ENCODE results near the gene ASF1B. TPM values are rescaled to one million over a fixed set of nuclear protein-coding genes. Genes with fewer than 3 reads are reported as not detected.

The ASF1B gene
- total and polyA plus RNA-seq, 2 donors from 2014 or later, result 0.49 to 1.8 TPM

- H3K36me3 ChIP-seq (ENCODE audit: control insufficient read depth in 2 of 3, insufficient read depth in 3 of 3, low read length in 3 of 3), result peaks cover 0 to 38% (median 14%) of the 10 kb centered on the region in 3 donors
- H3K4me1 ChIP-seq (ENCODE audit: control insufficient read depth in 2 of 3, insufficient read depth in 2 of 3, low read depth in 1 of 3, low read length in 3 of 3), result no peaks in the 10 kb centered on the region
- DNase-seq, result no peak
- H3K4me3 ChIP-seq (ENCODE audit: low read length in 3 of 3), result no peak overlapping the region
- no peaks in the 10 kb centered on the region for H3K9me3 ChIP-seq (ENCODE audit: control insufficient read depth in 2 of 3, insufficient read depth in 1 of 3, low read length in 3 of 3)
- H3K27me3 ChIP-seq (ENCODE audit: control insufficient read depth, insufficient read depth, low read length), result no peaks in the 10 kb centered on the region
- TF ChIP-seq CTCF (IDR thresholded peaks at IDR 0.05; ENCODE audit: borderline replicate concordance, extremely low read depth, insufficient read depth), result no peak
- no peak overlapping the region for H3K9ac ChIP-seq (ENCODE audit: low read length in 3 of 3)
- H3K27ac ChIP-seq (ENCODE audit: low read depth in 2 of 2, low read length in 2 of 2), result no peak overlapping the region
- intact Hi-C loops (cut with DNase I), result no loop called here
- FAIRE-seq, result no peak
Observed at GRCh38 chr19:14102102-14102696, 34.2 kb downstream of the ASF1B start.

GRCh38 chr19:14101003-14101545 lies 35.3 kb downstream of the ASF1B start:
- Histone ChIP-seq H3K4me1 (ENCODE audit: control insufficient read depth in 2 of 3, insufficient read depth in 2 of 3, low read depth in 1 of 3, low read length in 3 of 3) (no peaks in the 10 kb centered on the region), H3K4me3 (ENCODE audit: low read length in 3 of 3) (no peak overlapping the region), H3K27me3 (ENCODE audit: control insufficient read depth, insufficient read depth, low read length) (no peaks in the 10 kb centered on the region), H3K27ac (ENCODE audit: low read depth in 2 of 2, low read length in 2 of 2) (no peak overlapping the region), H3K36me3 (ENCODE audit: control insufficient read depth in 2 of 3, insufficient read depth in 3 of 3, low read length in 3 of 3) (peaks cover 0 to 45% (median 14%) of the 10 kb centered on the region in 3 donors), H3K9ac (ENCODE audit: low read length in 3 of 3) (no peak overlapping the region), H3K9me3 (ENCODE audit: control insufficient read depth in 2 of 3, insufficient read depth in 1 of 3, low read length in 3 of 3) (no peaks in the 10 kb centered on the region)
- FAIRE-seq (no peak), DNase-seq (no peak)
- no peak for TF ChIP-seq CTCF (IDR thresholded peaks at IDR 0.05; ENCODE audit: borderline replicate concordance, extremely low read depth, insufficient read depth)
- intact Hi-C loops (cut with DNase I), result no loop called here

GRCh38 chr19:14097532-14098151 lies 38.7 kb downstream of the ASF1B start:
- FAIRE-seq, result no peak
- Histone ChIP-seq H3K9ac (ENCODE audit: low read length in 3 of 3) (no peak overlapping the region), H3K4me3 (ENCODE audit: low read length in 3 of 3) (no peak overlapping the region), H3K4me1 (ENCODE audit: control insufficient read depth in 2 of 3, insufficient read depth in 2 of 3, low read depth in 1 of 3, low read length in 3 of 3) (no peaks in the 10 kb centered on the region), H3K27ac (ENCODE audit: low read depth in 2 of 2, low read length in 2 of 2) (no peak overlapping the region), H3K9me3 (ENCODE audit: control insufficient read depth in 2 of 3, insufficient read depth in 1 of 3, low read length in 3 of 3) (peaks cover 0 to 8% (median 4%) of the 10 kb centered on the region in 3 donors), H3K27me3 (ENCODE audit: control insufficient read depth, insufficient read depth, low read length) (no peaks in the 10 kb centered on the region), H3K36me3 (ENCODE audit: control insufficient read depth in 2 of 3, insufficient read depth in 3 of 3, low read length in 3 of 3) (peaks cover 0 to 24% (median 7%) of the 10 kb centered on the region in 3 donors)
- no peak for TF ChIP-seq CTCF (IDR thresholded peaks at IDR 0.05; ENCODE audit: borderline replicate concordance, extremely low read depth, insufficient read depth)
- intact Hi-C loops (cut with DNase I), result no loop called here
- DNase-seq, result no peak

All from kidney (tissue), 14 donors.